Heart left ventricle (tissue), 16 donors: ENCODE measurements around the gene ZNF423. TPM values are rescaled to one million over a fixed set of nuclear protein-coding genes. Genes with fewer than 3 reads are reported as not detected.

Source experiments
- ATAC-seq, 4 donors: fragments of 200-7000 bp; cut with Tn5 transposase; one replicate each; pipeline ENCODE4 v1.9.1; 2020 to 2022; ENCODE audit warnings: moderate library complexity in 4 of 4, mild to moderate bottlenecking in 3 of 4, moderate number of reproducible peaks in 1 of 4
- DNase-seq, 5 donors: peaks; one replicate each; pipeline ENCODE4 v3.0.0-alpha.2; 2020
- H3K27ac ChIP-seq, 12 donors: fragments of 200-600 bp; sonication (generic) in 4 of 12; one replicate each; pipeline versions ENCODE4 v1.5.0 to v1.8.0; 2016 to 2022; ENCODE audit warnings: mild to moderate bottlenecking in 2 of 12
- H3K27me3 ChIP-seq, 9 donors: fragments of 200-600 bp; sonication (generic) in 2 of 9; one replicate each; pipeline versions ENCODE4 v1.5.1 to v1.8.0; 2016 to 2022; ENCODE audit warnings: mild to moderate bottlenecking in 3 of 9
- H3K36me3 ChIP-seq, 9 donors: fragments of 200-600 bp; sonication (generic) in 2 of 9; one replicate each; pipeline versions ENCODE4 v1.5.0 to v1.8.0; 2018 to 2022; ENCODE audit warnings: mild to moderate bottlenecking in 2 of 9
- H3K4me1 ChIP-seq, 12 donors: fragments of 200-600 bp; sonication (generic) in 4 of 12; one replicate each; pipeline versions ENCODE4 v1.5.0 to v1.8.0; 2016 to 2022; ENCODE audit warnings: mild to moderate bottlenecking in 3 of 12
- H3K4me3 ChIP-seq, 12 donors: fragments of 200-600 bp; sonication (generic) in 4 of 12; one replicate each; pipeline versions ENCODE4 v1.5.0 to v1.8.0; 2017 to 2022; ENCODE audit warnings: mild to moderate bottlenecking in 9 of 12, moderate library complexity in 4 of 12
- H3K9me3 ChIP-seq, 12 donors: fragments of 200-600 bp; sonication (generic) in 4 of 12; one replicate each; pipeline versions ENCODE4 v1.5.0 to v1.8.0; 2016 to 2022; ENCODE audit warnings: mild to moderate bottlenecking in 1 of 12
- CTCF ChIP-seq, 12 donors: fragments of 200-600 bp; sonication (generic) in 4 of 12; IDR thresholded peaks; one replicate each; pipeline versions ENCODE4 v1.5.0 to v1.8.0; 2018 to 2022; ENCODE audit warnings: antibody characterized with exemption in 12 of 12, mild to moderate bottlenecking in 5 of 12
- POLR2A ChIP-seq, 2 donors: fragments of 450-650 bp; IDR thresholded peaks; one replicate each; pipeline ENCODE4 v1.6.1; 2017; ENCODE audit warnings: antibody characterized with exemption in 2 of 2, mild to moderate bottlenecking in 2 of 2, moderate library complexity in 2 of 2
- WGBS, 4 donors: extraction: QIAGEN DNeasy Blood & Tissue Kit in 2 of 4; methylation state at CpG; one replicate each; pipeline versions ENCODE4 v1.1.5 to v1.1.7; 2013 to 2018; 5-methylcytosine and 5-hydroxymethylcytosine counted together
- intact Hi-C, 10 donors: fragments of 100-400 bp; cut with DNase I; formaldehyde crosslinking; loops; one replicate each; pipeline versions ENCODE4 v1.11.1 to v1.14.2; 2022
- polyA plus RNA-seq, 2 donors: library from polyadenylated mRNA; stranded (reverse); fragments of 200-250 nt; gene quantifications; one replicate each; pipeline ENCODE4 v1.2.3, GENCODE V29; 2013
- total RNA-seq, 9 donors: library from RNA; depleted of rRNA in 2 of 9; stranded (reverse); fragments of >200 nt in 2 of 9; fragmentation: NEBNext Ultra II Directional in 3 of 9; extraction: Animal tissue kit (Norgen Biotek cat#: 25700) in 3 of 9; gene quantifications; one replicate each; pipeline versions ENCODE4 v1.1.0 to v1.2.4, GENCODE V29; 2016 to 2023
- donor health status: ischemic (EF 13 %, LVEDD 7.1; RV severe dilation, severe dysfunction).
- donor health status: healthy with polysubstance abuse.
- donor health status: DM: no; HTN: yes; CAD: no.
- donor health status: DM: no; HTN: no; CAD: no.
- donor health status: ischemic (EF 25% LVEDD 6.9; RV normal size, moderate dysfunction).
- donor health status: ischemic (EF 25% LVEDD 5.7; RV mildly dilated, moderate dysfunction).
- donor health status: healthy.
- donor health status: DM: yes; HTN: yes; CAD: no.
- donor health status: ischemic (EF 35%, LVEDD 5.7; RV mildly dilated, moderate dysfunction).
- donor health status: nonischemic (EF 11% LVEDD 7.7; RV severe dilation, severe dysfunction).
- donor health status: DM: yes; HTN: yes; CAD: no.
- donor health status: PGD.
- donor health status: ischemic (EF 29% LVEDD 5.4; RV normal size, mild dysfunction).
- donor health status: nonischemic (EF 23%, LVEDD 6.1; RV moderate dilation, normal function).

ZNF423 gene
- total and polyA plus RNA-seq, 11 donors, result 1.8 to 10.4 (median 5.7) TPM

- 92 to 100% (median 94%) methylated on average over 3 of the region's 3 CpGs for WGBS, 4 donors
- H3K36me3 ChIP-seq, result no peaks in the 10 kb centered on the region
- TF ChIP-seq POLR2A (IDR thresholded peaks at IDR 0.05) (no peak), CTCF (IDR thresholded peaks at IDR 0.05) (no peak)
- H3K27ac ChIP-seq, result no peak overlapping the region
- ATAC-seq (no peak), DNase-seq (no peak)
- peaks cover 0 to 4% (median 0%) of the 10 kb centered on the region in 12 donors for H3K4me1 ChIP-seq
- H3K27me3 ChIP-seq, result no peaks in the 10 kb centered on the region
- no peaks in the 10 kb centered on the region for H3K9me3 ChIP-seq
- intact Hi-C loops, result no loop called here
- no peak overlapping the region for H3K4me3 ChIP-seq
Observed at GRCh38 chr16:49720225-49720624, 135.7 kb downstream of the ZNF423 start.

GRCh38 chr16:49717689-49718088 lies 138.2 kb downstream of the ZNF423 start:
- ATAC-seq, result no peak
- no peaks in the 10 kb centered on the region for H3K9me3 ChIP-seq
- WGBS, 4 donors, result 90 to 96% (median 93%) methylated on average over 4 of the region's 4 CpGs

GRCh38 chr16:49716339-49716934 lies 139.5 kb downstream of the ZNF423 start:
- ATAC-seq, result no peak
- intact Hi-C loops, result loop anchor here in 1 of 10 donors (10.0 kb wide), 1 partner anchor 62 kb away; no protein-coding TSS in a partner anchor
- Histone ChIP-seq H3K4me1 (peaks cover 0 to 4% (median 0%) of the 10 kb centered on the region in 12 donors), H3K36me3 (no peaks in the 10 kb centered on the region), H3K27me3 (no peaks in the 10 kb centered on the region), H3K9me3 (no peaks in the 10 kb centered on the region), H3K27ac (no peak overlapping the region), H3K4me3 (no peak overlapping the region)
- DNase-seq, result no peak
- TF ChIP-seq CTCF (IDR thresholded peaks at IDR 0.05) (no peak), POLR2A (IDR thresholded peaks at IDR 0.05) (no peak)
- WGBS, 4 donors, result 72 to 84% (median 77%) methylated on average over 12 of the region's 12 CpGs

More at GRCh38 chr16:49717689-49718088, 138.2 kb downstream of the ZNF423 start:
- Histone ChIP-seq H3K4me1 (peaks cover 0 to 4% (median 0%) of the 10 kb centered on the region in 12 donors), H3K27ac (no peak overlapping the region), H3K4me3 (no peak overlapping the region), H3K36me3 (no peaks in the 10 kb centered on the region), H3K27me3 (no peaks in the 10 kb centered on the region)
- intact Hi-C loops, result loop anchor here in 1 of 10 donors (10.0 kb wide), 1 partner anchor 63 kb away; no protein-coding TSS in a partner anchor
- TF ChIP-seq CTCF (IDR thresholded peaks at IDR 0.05), result no peak
- no peak for TF ChIP-seq POLR2A (IDR thresholded peaks at IDR 0.05)
- no peak for DNase-seq

GRCh38 chr16:49713770-49714169 lies 142.1 kb downstream of the ZNF423 start:
- Histone ChIP-seq H3K36me3 (no peaks in the 10 kb centered on the region), H3K9me3 (no peaks in the 10 kb centered on the region), H3K4me3 (no peak overlapping the region), H3K4me1 (peaks cover 0 to 4% (median 0%) of the 10 kb centered on the region in 12 donors), H3K27me3 (no peaks in the 10 kb centered on the region), H3K27ac (no peak overlapping the region)
- TF ChIP-seq POLR2A (IDR thresholded peaks at IDR 0.05) (no peak), CTCF (IDR thresholded peaks at IDR 0.05) (no peak)
- no peak for DNase-seq
- intact Hi-C loops, result loop anchor here in 1 of 10 donors (10.0 kb wide), 1 partner anchor 59 kb away; no protein-coding TSS in a partner anchor
- ATAC-seq, result no peak
- WGBS, 4 donors, result 90 to 92% (median 92%) methylated on average over 10 of the region's 10 CpGs
